HL-60 (cell line): ENCODE data around the gene EGLN1.
"Not testable (repeated sequence)": the region's sequence is repeated elsewhere in the genome, so short reads cannot be mapped to it uniquely, and the experiment has no call there.

Experiments
- DNase-seq, 2 experiments: peaks; one replicate each; pipeline ENCODE4 v3.0.0-alpha.2; 2010 to 2020; ENCODE audit warnings: low read depth in 1 of 2, low spot score in 1 of 2
- H3K27ac ChIP-seq: fragments of 250-450 bp; sonication (Bioruptor Pico); replicated peaks from 2 replicates; pipeline ENCODE4 v1.5.1; 2020; ENCODE audit warnings: mild to moderate bottlenecking, moderate library complexity
- H3K27me3 ChIP-seq: fragments of 250-450 bp; sonication (Bioruptor Pico); 2 replicates; pipeline ENCODE4 v1.5.1; 2021; ENCODE audit warnings: mild to moderate bottlenecking, moderate library complexity; ENCODE audit not compliant: insufficient read depth, poor library complexity, severe bottlenecking
- H3K4me3 ChIP-seq: replicated peaks from 2 replicates; pipeline ENCODE4 v1.5.1; 2011; ENCODE audit warnings: mild to moderate bottlenecking, control low read depth, low read length; ENCODE audit not compliant: insufficient read depth
- CTCF ChIP-seq: IDR thresholded peaks from one replicate; pipeline ENCODE4 v1.5.1; 2011; ENCODE audit warnings: low read length, control low read depth, inconsistent platforms; ENCODE audit not compliant: insufficient read depth
- GABPA ChIP-seq: IDR thresholded peaks from 2 replicates; pipeline ENCODE4 v1.6.1; 2012; ENCODE audit warnings: low read depth
- POLR2AphosphoS5 ChIP-seq: IDR thresholded peaks from 2 replicates; pipeline ENCODE4 v1.6.1; 2012; ENCODE audit warnings: low read depth
- REST ChIP-seq: IDR thresholded peaks from 2 replicates; pipeline ENCODE4 v1.6.1; 2012; ENCODE audit warnings: low read depth; ENCODE audit not compliant: insufficient replicate concordance
- SPI1 ChIP-seq: IDR thresholded peaks from 2 replicates; pipeline ENCODE4 v1.6.1; 2012; ENCODE audit warnings: low read depth, mild to moderate bottlenecking, borderline replicate concordance
- long read RNA-seq: library from polyadenylated mRNA; unstranded; transcript quantifications from one replicate; pipeline ENCODE4 v2.0.0, GENCODE V29; 2020

EGLN1 gene
- long read RNA-seq, full-length matches to known transcripts = 7 of 10 reads
- long read RNA-seq, partial matches to known transcripts = 0 of 10 reads
- long read RNA-seq, other reads (novel, unspliced or antisense) = 3 of 10 reads

DNA sequence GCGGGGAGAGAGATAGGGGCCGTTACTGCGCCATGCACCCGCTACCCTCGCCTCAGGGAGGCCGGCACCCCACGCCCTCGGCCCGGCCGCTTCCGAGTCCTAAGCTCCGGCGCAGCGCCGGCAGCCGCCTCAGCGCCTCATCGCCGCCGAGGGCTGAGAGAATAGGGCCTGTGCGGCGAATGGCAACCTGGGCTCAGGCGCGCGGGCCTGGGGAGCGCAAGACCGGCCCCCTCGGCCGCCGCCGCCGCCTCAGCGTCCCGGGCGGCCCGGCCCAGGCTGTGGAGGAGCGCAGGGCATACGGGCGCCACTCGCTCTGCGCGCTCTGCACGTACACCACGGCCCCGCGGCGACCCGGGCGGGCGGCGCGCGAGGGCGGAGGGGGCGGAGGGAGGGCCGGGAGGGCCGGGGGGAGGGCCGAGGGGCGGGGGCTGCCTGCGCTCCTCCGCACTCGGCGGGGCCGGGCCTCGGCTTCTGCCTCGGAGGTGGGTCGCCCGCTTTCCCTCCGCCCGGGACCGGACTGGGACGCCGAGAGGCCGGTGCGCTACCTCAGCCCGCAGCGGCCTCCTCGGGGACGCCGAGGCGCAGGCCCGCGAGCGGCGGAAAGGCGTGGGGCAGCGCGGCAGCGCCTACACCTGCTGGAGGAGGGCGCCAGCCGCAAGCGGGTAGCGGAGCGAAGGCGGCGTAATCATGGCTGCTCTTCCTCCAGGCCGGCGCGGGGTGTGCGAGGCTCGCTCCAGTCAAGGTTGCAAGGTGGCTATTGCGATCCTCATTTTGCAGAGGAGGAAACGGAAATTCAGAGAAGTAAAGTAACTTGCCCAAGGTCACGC, at the start of gene EGLN1:
EGLN1 (minus strand) TSS at position 317 of the 827 bp plus-strand sequence. CDS start 399 bp downstream, outside the sequence.
- Histone ChIP-seq H3K27ac (peak within 1 kb of the TSS; percentile 87), H3K27me3 (no peaks in the 10 kb centered on the region), H3K4me3 (peak within 1 kb of the TSS; percentile 49)
- no peak for TF ChIP-seq REST
- 0 out of 2 replicates have a peak, but pooled peaks have one; percentile 16 for TF ChIP-seq GABPA
- no peak; the same call in 1 of the 2 replicates for TF ChIP-seq SPI1
- TF ChIP-seq CTCF = peak; percentile 27
- TF ChIP-seq POLR2AphosphoS5 = 0 out of 2 replicates have a peak, but pooled peaks have one; percentile 41
- peak; percentile 61 to 86 for DNase-seq

GRCh38 chr1:231471500-231471899, 49.4 kb upstream of the EGLN1 start:
- not testable (repeated sequence) for H3K27ac ChIP-seq, H3K4me3 ChIP-seq, DNase-seq
- peaks cover 11% of the 10 kb centered on the region for H3K27me3 ChIP-seq

GRCh38 chr1:231471027-231471426, 48.9 kb upstream of the EGLN1 start:
- H3K27ac ChIP-seq, DNase-seq, H3K4me3 ChIP-seq: not testable (repeated sequence)
- peaks cover 11% of the 10 kb centered on the region for H3K27me3 ChIP-seq

DNA sequence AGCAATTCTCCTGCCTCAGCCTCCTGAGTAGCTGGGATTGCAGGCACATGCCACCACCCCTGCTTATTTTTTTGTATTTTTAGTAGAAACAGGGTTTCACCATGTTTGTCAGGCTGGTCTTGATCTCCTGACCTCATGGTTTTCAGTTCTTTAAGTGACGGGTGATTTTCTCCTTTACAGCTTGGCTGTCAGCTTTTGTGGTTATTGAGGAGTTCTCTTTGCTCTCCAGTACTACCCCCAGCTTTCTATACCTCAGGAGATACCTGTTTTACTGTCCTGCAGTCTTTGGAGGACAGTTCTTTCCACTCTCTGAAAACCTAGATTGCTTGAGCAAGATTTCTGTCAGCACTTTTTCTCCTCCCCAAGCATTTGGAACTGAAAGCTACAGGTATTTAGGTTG, 45.9 kb upstream of the EGLN1 start:
- no peak for DNase-seq
- TF ChIP-seq REST (no peak), GABPA (no peak), SPI1 (no peak), CTCF (no peak), POLR2AphosphoS5 (no peak)
- H3K27ac ChIP-seq = no peak overlapping the region
- peaks cover 16% of the 10 kb centered on the region for H3K27me3 ChIP-seq
- no peak overlapping the region for H3K4me3 ChIP-seq

DNA sequence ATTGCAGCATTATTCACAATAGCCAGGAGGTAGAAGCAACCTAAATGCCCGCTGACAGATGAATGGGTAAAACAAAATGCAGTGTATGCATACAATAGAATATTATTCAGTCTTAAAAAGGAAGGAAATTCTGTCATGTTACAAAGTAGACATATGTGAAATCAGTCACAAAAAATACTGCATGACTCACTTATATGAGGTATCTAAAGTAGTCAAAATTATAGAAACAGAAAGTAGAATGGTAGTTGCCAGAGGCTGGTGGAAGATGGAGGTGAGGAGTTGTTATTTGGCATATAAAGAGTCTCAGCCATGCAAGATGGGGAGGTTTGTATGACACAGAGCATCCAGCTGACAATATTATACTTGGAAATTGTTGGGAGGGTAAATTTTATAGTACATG, 43.0 kb upstream of the EGLN1 start:
- TF ChIP-seq GABPA (no peak), POLR2AphosphoS5 (no peak), SPI1 (no peak), CTCF (no peak), REST (no peak)
- Histone ChIP-seq H3K4me3 (no peak overlapping the region), H3K27me3 (peaks cover 32% of the 10 kb centered on the region), H3K27ac (no peak overlapping the region)
- no peak for DNase-seq
